Small intestine (tissue), 16 donors: Measurements from ENCODE around the gene RNF123. TPM values are rescaled to one million over a fixed set of nuclear protein-coding genes. Genes with fewer than 3 reads are reported as not detected.

Source experiments
- DNase-seq, 2 donors: peaks; one replicate each; pipeline versions ENCODE4 v3.0.0 to v3.0.0-alpha.2; 2013
- FAIRE-seq: peaks from 2 replicates; lab custom pipeline; 2012; peaks lifted over from hg19 to GRCh38; lab: Jason Lieb, UNC
- H3K27ac ChIP-seq, 3 donors: one replicate each; pipeline ENCODE4 v1.5.1; 2013; ENCODE audit warnings: low read length in 2 of 3, mild to moderate bottlenecking in 2 of 3, control low read depth in 1 of 3, inconsistent platforms in 1 of 3, low read depth in 1 of 3, moderate library complexity in 1 of 3
- H3K27me3 ChIP-seq, 3 donors: one replicate each; pipeline ENCODE4 v1.6.1; 2013; ENCODE audit warnings: low read length in 3 of 3, inconsistent platforms in 1 of 3; ENCODE audit not compliant: control insufficient read depth in 3 of 3, insufficient read depth in 3 of 3
- H3K36me3 ChIP-seq, 3 donors: one replicate each; pipeline ENCODE4 v1.6.1; 2013; ENCODE audit warnings: low read length in 3 of 3, inconsistent platforms in 1 of 3, low read depth in 1 of 3, mild to moderate bottlenecking in 1 of 3, moderate library complexity in 1 of 3; ENCODE audit not compliant: control insufficient read depth in 3 of 3, insufficient read depth in 2 of 3
- H3K4me1 ChIP-seq, 3 donors: one replicate each; pipeline ENCODE4 v1.6.1; 2013; ENCODE audit warnings: low read length in 2 of 3, inconsistent platforms in 1 of 3, low read depth in 1 of 3, mild to moderate bottlenecking in 1 of 3, moderate library complexity in 1 of 3; ENCODE audit not compliant: control insufficient read depth in 3 of 3, insufficient read depth in 2 of 3
- H3K4me3 ChIP-seq, 3 donors: one replicate each; pipeline ENCODE4 v1.5.1; 2013; ENCODE audit warnings: low read length in 3 of 3, control low read depth in 1 of 3, inconsistent platforms in 1 of 3, low read depth in 1 of 3, mild to moderate bottlenecking in 1 of 3, moderate library complexity in 1 of 3
- H3K9me3 ChIP-seq, 2 donors: one replicate each; pipeline ENCODE4 v1.6.1; 2013; ENCODE audit warnings: low read depth in 1 of 2, low read length in 1 of 2; ENCODE audit not compliant: control insufficient read depth in 2 of 2, insufficient read depth in 1 of 2
- WGBS, 3 donors: extraction: QIAGEN DNeasy Blood & Tissue Kit; methylation state at CpG; one replicate each; pipeline ENCODE4 v1.1.7; 2013; 5-methylcytosine and 5-hydroxymethylcytosine counted together
- long read RNA-seq, 10 donors: transcript quantifications; one replicate each; lab custom pipeline, GENCODE V29; 2026
- polyA plus RNA-seq, 4 donors: library from polyadenylated mRNA; stranded (reverse) in 3 of 4; unstranded in 1 of 4; fragments of 200-250 nt in 3 of 4; fragments of 120-200 nt in 1 of 4; gene quantifications; one replicate each; pipeline versions ENCODE4 v1.2.1 to v1.2.3, GENCODE V29; 2013
- donor health status: healthy with polysubstance abuse.
- donor health status: control.
- donor health status: control.
- donor health status: Bipolar disorder and iron deficiency.
- donor health status: healthy.

RNF123 gene
- 10 to 100 TPM; 31.7 to 59.9 (median 38.0) TPM for polyA plus RNA-seq
- long read RNA-seq, donor 1: 0 reads
- long read RNA-seq, donor 2: 0 reads
- long read RNA-seq, donor 3, partial matches to known transcripts: 45 of 45 reads
- long read RNA-seq, donor 3, other reads (novel, unspliced or antisense): 0 of 45 reads
- long read RNA-seq, donor 4: 0 reads
- long read RNA-seq, donor 5: 0 reads
- long read RNA-seq, donor 6: 0 reads
- long read RNA-seq, donor 7: 0 reads
- long read RNA-seq, donor 8: 0 reads
- long read RNA-seq, donor 9: 0 reads
- long read RNA-seq, donor 10: 0 reads

GRCh38 chr3:49689046-49689907, at the start of gene RNF123, which contains the start of gene MST1:
Gene RNF123 (plus strand): TSS chr3:49689557. CDS start chr3:49691166, 1,609 bp downstream.
Gene MST1 (minus strand): TSS chr3:49689474. CDS start chr3:49688691, 783 bp downstream.
- H3K4me3 ChIP-seq: peak within 1 kb of the TSS; percentile 76 to 93 (median 90)
- 1 to 3% (median 2%) methylated on average over 46 to 66 of the region's 66 CpGs for WGBS, 3 donors
- no peaks in the 10 kb centered on the region for H3K9me3 ChIP-seq
- DNase-seq: peak; percentile 85 to 96
- peak within 1 kb of the TSS; percentile 66 to 96 (median 87) for H3K27ac ChIP-seq
- H3K36me3 ChIP-seq: peaks cover 0 to 20% (median 0%) of the 10 kb centered on the region in 3 donors
- peaks cover 0 to 30% (median 2%) of the 10 kb centered on the region in 3 donors for H3K4me1 ChIP-seq
- no peak for FAIRE-seq
- H3K27me3 ChIP-seq: no peaks in the 10 kb centered on the region

- WGBS, 3 donors: 44 to 59% (median 59%) methylated on average over 7 of the region's 7 CpGs
- H3K4me1 ChIP-seq: no peaks in the 10 kb centered on the region
- no peak for DNase-seq
- no peaks in the 10 kb centered on the region for H3K9me3 ChIP-seq
- FAIRE-seq: no peak
- H3K4me3 ChIP-seq: no peak overlapping the region
- H3K27ac ChIP-seq: no peak overlapping the region
- H3K27me3 ChIP-seq: no peaks in the 10 kb centered on the region
- H3K36me3 ChIP-seq: no peaks in the 10 kb centered on the region
Measured at GRCh38 chr3:49641292-49641691, 48.1 kb upstream of the RNF123 start.

DNA sequence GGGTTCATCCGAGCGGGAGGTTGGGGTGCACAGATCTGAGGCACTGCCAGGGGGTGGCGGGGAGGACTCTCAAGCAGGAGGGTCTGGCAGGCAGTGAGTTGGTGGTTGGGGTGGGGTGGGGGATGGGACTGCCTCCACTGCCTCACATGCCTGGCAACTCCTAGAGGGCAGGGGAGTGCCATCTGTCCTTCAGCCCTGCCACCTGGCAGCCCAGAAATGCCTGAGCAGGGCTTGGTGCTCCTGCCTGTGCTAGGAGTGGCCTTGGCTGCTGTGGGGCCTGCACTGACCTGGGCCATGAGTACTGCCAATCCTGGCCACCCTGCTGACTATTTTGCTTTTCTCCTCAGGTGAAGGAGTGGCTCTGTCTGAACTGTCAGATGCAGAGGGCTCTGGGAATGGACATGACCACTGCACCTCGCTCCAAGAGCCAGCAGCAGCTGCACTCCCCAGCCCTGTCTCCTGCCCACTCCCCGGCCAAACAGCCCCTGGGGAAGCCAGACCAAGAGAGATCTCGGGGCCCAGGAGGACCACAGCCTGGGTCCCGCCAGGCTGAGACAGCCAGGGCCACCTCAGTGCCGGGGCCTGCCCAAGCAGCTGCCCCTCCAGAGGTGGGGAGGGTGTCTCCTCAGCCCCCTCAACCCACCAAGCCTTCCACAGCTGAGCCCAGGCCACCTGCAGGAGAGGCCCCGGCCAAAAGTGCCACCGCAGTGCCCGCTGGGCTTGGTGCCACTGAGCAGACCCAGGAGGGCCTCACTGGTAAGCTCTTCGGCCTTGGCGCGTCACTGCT, 47.2 kb upstream of the RNF123 start:
- DNase-seq (no peak), FAIRE-seq (no peak)
- Histone ChIP-seq H3K4me1 (no peaks in the 10 kb centered on the region), H3K27ac (no peak overlapping the region), H3K36me3 (no peaks in the 10 kb centered on the region), H3K4me3 (no peak overlapping the region), H3K27me3 (no peaks in the 10 kb centered on the region), H3K9me3 (no peaks in the 10 kb centered on the region)
- 93% methylated on average over 14 of the region's 14 CpGs for WGBS, 3 donors

DNA sequence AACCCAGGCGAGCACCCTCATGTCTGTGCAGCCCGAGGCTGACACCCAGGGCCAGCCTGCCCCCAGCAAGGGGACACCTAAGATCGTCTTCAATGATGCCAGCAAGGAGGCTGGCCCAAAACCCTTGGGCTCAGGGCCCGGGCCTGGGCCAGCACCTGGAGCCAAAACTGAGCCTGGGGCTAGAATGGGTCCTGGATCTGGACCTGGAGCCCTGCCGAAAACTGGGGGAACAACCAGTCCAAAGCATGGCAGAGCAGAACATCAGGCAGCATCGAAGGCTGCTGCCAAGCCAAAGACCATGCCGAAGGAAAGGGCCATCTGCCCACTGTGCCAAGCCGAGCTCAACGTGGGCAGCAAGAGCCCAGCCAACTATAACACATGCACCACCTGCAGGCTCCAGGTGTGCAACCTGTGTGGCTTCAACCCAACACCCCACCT, 46.6 kb upstream of the RNF123 start:
- Histone ChIP-seq H3K27ac (no peak overlapping the region), H3K4me3 (no peak overlapping the region), H3K9me3 (no peaks in the 10 kb centered on the region), H3K27me3 (no peaks in the 10 kb centered on the region), H3K4me1 (no peaks in the 10 kb centered on the region), H3K36me3 (no peaks in the 10 kb centered on the region)
- DNase-seq (no peak), FAIRE-seq (no peak)
- WGBS, 3 donors: 87 to 88% (median 87%) methylated on average over 9 of the region's 9 CpGs

GRCh38 chr3:49644684-49645083, 44.7 kb upstream of the RNF123 start:
- Histone ChIP-seq H3K27ac (no peak overlapping the region), H3K27me3 (no peaks in the 10 kb centered on the region), H3K9me3 (no peaks in the 10 kb centered on the region), H3K4me1 (no peaks in the 10 kb centered on the region), H3K36me3 (no peaks in the 10 kb centered on the region), H3K4me3 (no peak overlapping the region)
- WGBS, 3 donors: 73 to 87% (median 79%) methylated on average over 8 of the region's 8 CpGs
- FAIRE-seq (no peak), DNase-seq (no peak)

GRCh38 chr3:49646236-49646635, 43.1 kb upstream of the RNF123 start:
- no peak for FAIRE-seq
- WGBS, 3 donors: 55 to 78% (median 63%) methylated on average over 3 of the region's 3 CpGs
- Histone ChIP-seq H3K27me3 (no peaks in the 10 kb centered on the region), H3K27ac (no peak overlapping the region), H3K4me1 (no peaks in the 10 kb centered on the region), H3K9me3 (no peaks in the 10 kb centered on the region), H3K36me3 (no peaks in the 10 kb centered on the region), H3K4me3 (no peak overlapping the region)
- no peak for DNase-seq

DNA sequence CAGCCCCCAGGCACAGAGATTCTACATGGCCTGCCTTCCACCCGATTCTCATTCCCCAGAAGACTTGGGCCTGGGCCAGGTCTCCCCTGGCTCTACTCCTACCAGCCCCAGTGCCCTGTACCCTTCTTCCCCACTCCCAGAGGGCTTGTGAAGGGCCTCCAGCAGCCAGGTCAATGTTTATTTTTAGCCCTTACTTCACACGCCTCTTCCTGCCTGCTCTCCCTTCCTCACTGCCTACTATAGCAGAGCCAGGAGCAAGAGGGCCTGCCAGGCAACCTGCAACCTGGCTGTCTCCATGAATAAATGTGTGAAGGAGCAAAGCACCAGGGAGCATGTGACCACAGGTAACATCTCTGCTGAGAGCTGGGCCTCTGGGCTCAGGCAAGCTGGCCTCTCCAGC, 41.6 kb upstream of the RNF123 start:
- Histone ChIP-seq H3K36me3 (no peaks in the 10 kb centered on the region), H3K4me3 (no peak overlapping the region), H3K27ac (no peak overlapping the region), H3K4me1 (no peaks in the 10 kb centered on the region), H3K27me3 (no peaks in the 10 kb centered on the region), H3K9me3 (no peaks in the 10 kb centered on the region)
- WGBS, 3 donors: 55 to 88% (median 59%) methylated on average over 2 of the region's 2 CpGs
- FAIRE-seq (no peak), DNase-seq (no peak)
